GM10248 (cell line): ENCODE data around the gene MYD88.
"Not testable (repeated sequence)": the region's sequence is repeated elsewhere in the genome, so short reads cannot be mapped to it uniquely, and the experiment has no call there.

Source experiments
- CTCF ChIA-PET: fragments of 300-600 bp; sonication (Branson Sonifier 250); formaldehyde crosslinking; extraction: SDS; loops from one replicate; lab custom pipeline; 2021; ENCODE audit warnings: antibody characterized with exemption; lab: Yijun Ruan, JAX
- POLR2A ChIA-PET: fragments of 350-650 bp; sonication (Branson Sonifier 250); formaldehyde crosslinking; extraction: SDS; loops from one replicate; lab custom pipeline; 2020; ENCODE audit warnings: antibody characterized with exemption; lab: Yijun Ruan, JAX
- DNase-seq: peaks from one replicate; pipeline ENCODE4 v3.0.0; 2012; ENCODE audit errors: extremely low spot score
- CTCF ChIP-seq: IDR thresholded peaks from 2 replicates; pipeline ENCODE4 v1.5.1; 2012; ENCODE audit warnings: mild to moderate bottlenecking, low read depth; ENCODE audit errors: extremely low read depth, missing control alignments, control extremely low read depth

The MYD88 gene

GRCh38 chr3:38128303-38128655 is 10.2 kb upstream of the MYD88 start:
- ChIA-PET POLR2A (no interaction called here), CTCF (interaction anchor here (0.8 to 7.3 kb wide), 7 partner anchors 9 to 218 kb away, joined by 3 to 71 read pairs (median 3); partner anchors contain the start of gene XYLB)
- TF ChIP-seq CTCF = no peak
- no peak for DNase-seq

- POLR2A ChIA-PET = no interaction called here
- no peak for TF ChIP-seq CTCF
Measured at GRCh38 chr3:38129058-38129457, 9.4 kb upstream of the MYD88 start.

GRCh38 chr3:38130631-38131065 is 7.8 kb upstream of the MYD88 start:
- no peak for TF ChIP-seq CTCF
- ChIA-PET POLR2A (no interaction called here), CTCF (interaction anchor here (1.0 to 7.3 kb wide), 4 partner anchors 11 to 168 kb away, joined by 3 to 71 read pairs (median 4); no protein-coding TSS in a partner anchor)
- no peak for DNase-seq

More at GRCh38 chr3:38129058-38129457, 9.4 kb upstream of the MYD88 start:
- CTCF ChIA-PET = interaction anchor here (1.5 to 7.3 kb wide), 3 partner anchors 10 to 218 kb away, joined by 4 to 71 read pairs (median 5); partner anchors contain the start of gene XYLB
- no peak for DNase-seq

GRCh38 chr3:38131621-38132369 is 6.7 kb upstream of the MYD88 start:
- CTCF ChIA-PET = interaction anchor here (0.9 to 7.3 kb wide), 8 partner anchors 10 to 390 kb away, joined by 3 to 71 read pairs (median 4); partner anchors contain the start of gene XYLB
- POLR2A ChIA-PET = no interaction called here
- DNase-seq = no peak
- peak; percentile 43 for TF ChIP-seq CTCF

GRCh38 chr3:38133209-38133556 is 5.3 kb upstream of the MYD88 start:
- DNase-seq = no peak
- CTCF ChIA-PET = interaction anchor here (1.1 to 7.3 kb wide), 3 partner anchors 9 to 136 kb away, joined by 3 to 71 read pairs (median 4); no protein-coding TSS in a partner anchor
- POLR2A ChIA-PET = no interaction called here
- no peak for TF ChIP-seq CTCF

- DNase-seq = no peak
- ChIA-PET POLR2A (no interaction called here), CTCF (interaction anchor here (0.7 to 7.3 kb wide), 4 partner anchors 9 to 137 kb away, joined by 3 to 71 read pairs (median 4); no protein-coding TSS in a partner anchor)
- TF ChIP-seq CTCF = no peak
Measured at GRCh38 chr3:38133557-38134405, 4.7 kb upstream of the MYD88 start.

GRCh38 chr3:38134517-38135143 is 3.8 kb upstream of the MYD88 start:
- CTCF ChIA-PET = interaction anchor here (1.4 to 7.3 kb wide), 2 partner anchors 10 to 15 kb away, joined by 4 to 71 read pairs; no protein-coding TSS in a partner anchor
- POLR2A ChIA-PET, DNase-seq: not testable (repeated sequence)

GRCh38 chr3:38135621-38136277 is 2.7 kb upstream of the MYD88 start:
- ChIA-PET CTCF (interaction anchor here (1.3 to 1.8 kb wide), 3 partner anchors 21 to 162 kb away, joined by 4 to 5 read pairs (median 4); no protein-coding TSS in a partner anchor), POLR2A (interaction anchor here (1.7 to 1.8 kb wide), 2 partner anchors 19 to 29 kb away, joined by 5 to 15 read pairs; partner anchors contain the start of gene OXSR1)
- not testable (repeated sequence) for DNase-seq
